Activated CD8-positive, alpha-beta memory T cell treated with anti-CD3 and anti-CD28 coated beads for 36 hours (primary cell): Measurements from ENCODE around the gene RABL3. TPM values are rescaled to one million over a fixed set of nuclear protein-coding genes. Genes with fewer than 3 reads are reported as not detected.
"Not testable (repeated sequence)": the region's sequence is repeated elsewhere in the genome, so short reads cannot be mapped to it uniquely, and the experiment has no call there.

Source experiments
- CTCF ChIA-PET: fragments of 350-600 bp; sonication (Branson Sonifier 250); formaldehyde crosslinking; loops from one replicate; lab custom pipeline; 2021; ENCODE audit warnings: antibody characterized with exemption; lab: Charles Lee
- POLR2A ChIA-PET: fragments of 350-600 bp; sonication (Branson Sonifier 250); formaldehyde crosslinking; loops from one replicate; lab custom pipeline; 2021; ENCODE audit warnings: antibody characterized with exemption; lab: Charles Lee
- total RNA-seq, 2 experiments: library from RNA; stranded (reverse); gene quantifications; one replicate each; pipeline ENCODE4 v1.2.3, GENCODE V29; 2021

The RABL3 gene
- total RNA-seq, 2 experiments from 2014 or later = 41.4 to 42.4 TPM

- CTCF ChIA-PET = no interaction called here
Measured at GRCh38 chr3:120752865-120753264, 10.5 kb upstream of the RABL3 start.

GRCh38 chr3:120752230-120752629 is 9.9 kb upstream of the RABL3 start:
- ChIA-PET POLR2A (no interaction called here), CTCF (no interaction called here)

More at GRCh38 chr3:120752865-120753264, 10.5 kb upstream of the RABL3 start:
- POLR2A ChIA-PET = no interaction called here

- POLR2A ChIA-PET = no interaction called here
Measured at GRCh38 chr3:120749843-120750242, 7.5 kb upstream of the RABL3 start.

GRCh38 chr3:120745466-120745865 is 3.1 kb upstream of the RABL3 start:
- ChIA-PET CTCF (no interaction called here), POLR2A (no interaction called here)

More at GRCh38 chr3:120749843-120750242, 7.5 kb upstream of the RABL3 start:
- CTCF ChIA-PET = no interaction called here

GRCh38 chr3:120743556-120744195 is 1.4 kb upstream of the RABL3 start:
- ChIA-PET POLR2A (no interaction called here), CTCF (no interaction called here)

GRCh38 chr3:120742849-120743365 is 591 bp upstream of the RABL3 start:
- ChIA-PET CTCF (no interaction called here), POLR2A (interaction anchor here (0.8 to 1.0 kb wide), 2 partner anchors 100 to 147 kb away, joined by 3 to 9 read pairs; partner anchors contain the start of gene NDUFB4)

GRCh38 chr3:120741837-120742197 is 499 bp downstream of the RABL3 start:
- CTCF ChIA-PET = interaction anchor here (0.7 to 1.4 kb wide), 3 partner anchors 34 to 123 kb away, joined by 3 to 4 read pairs (median 3); no protein-coding TSS in a partner anchor

GRCh38 chr3:120741320-120741719 is 996 bp downstream of the RABL3 start:
- ChIA-PET POLR2A (no interaction called here), CTCF (interaction anchor here (0.7 to 1.4 kb wide), 2 partner anchors 34 to 54 kb away, joined by 3 to 4 read pairs; no protein-coding TSS in a partner anchor)

More at GRCh38 chr3:120741837-120742197, 499 bp downstream of the RABL3 start:
- POLR2A ChIA-PET = interaction anchor here (0.8 to 1.0 kb wide), 2 partner anchors 99 to 146 kb away, joined by 3 to 9 read pairs; partner anchors contain the start of gene NDUFB4

- CTCF ChIA-PET, POLR2A ChIA-PET: not testable (repeated sequence)
Measured at GRCh38 chr3:120738006-120738405, 4.3 kb downstream of the RABL3 start.

- ChIA-PET CTCF (no interaction called here), POLR2A (no interaction called here)
Measured at GRCh38 chr3:120730576-120731542, 11.5 kb downstream of the RABL3 start.

- CTCF ChIA-PET = no interaction called here
- POLR2A ChIA-PET = no interaction called here
Measured at GRCh38 chr3:120726791-120727190, 15.5 kb downstream of the RABL3 start.

- CTCF ChIA-PET, POLR2A ChIA-PET: not testable (repeated sequence)
Measured at GRCh38 chr3:120719167-120719834, 23.0 kb downstream of the RABL3 start.

- ChIA-PET POLR2A (no interaction called here), CTCF (no interaction called here)
Measured at GRCh38 chr3:120713262-120713661, 29.1 kb downstream of the RABL3 start.

GRCh38 chr3:120710369-120710768 is 31.9 kb downstream of the RABL3 start:
- CTCF ChIA-PET = no interaction called here

GRCh38 chr3:120708408-120708807 is 33.9 kb downstream of the RABL3 start:
- CTCF ChIA-PET = interaction anchor here (0.9 kb wide), 1 partner anchor 87 kb away, joined by 3 read pairs; no protein-coding TSS in a partner anchor
- POLR2A ChIA-PET = no interaction called here

More at GRCh38 chr3:120710369-120710768, 31.9 kb downstream of the RABL3 start:
- POLR2A ChIA-PET = no interaction called here

GRCh38 chr3:120706950-120707349 is 35.4 kb downstream of the RABL3 start:
- ChIA-PET CTCF (interaction anchor here (0.9 kb wide), 1 partner anchor 35 kb away, joined by 3 read pairs; no protein-coding TSS in a partner anchor), POLR2A (no interaction called here)

GRCh38 chr3:120705884-120706582 is 36.3 kb downstream of the RABL3 start:
- ChIA-PET CTCF (no interaction called here), POLR2A (no interaction called here)

- ChIA-PET CTCF (interaction anchor here (0.8 to 1.5 kb wide), 2 partner anchors 138 to 141 kb away, joined by 3 read pairs; no protein-coding TSS in a partner anchor), POLR2A (no interaction called here)
Measured at GRCh38 chr3:120699333-120699732, 43.0 kb downstream of the RABL3 start.
